HL-60 (cell line): ENCODE data around the gene FAM209A.

Source experiments
- CTCF ChIP-seq: IDR thresholded peaks from one replicate; pipeline ENCODE4 v1.5.1; 2011; ENCODE audit warnings: low read length, control low read depth, inconsistent platforms; ENCODE audit not compliant: insufficient read depth
- POLR2AphosphoS5 ChIP-seq: IDR thresholded peaks from 2 replicates; pipeline ENCODE4 v1.6.1; 2012; ENCODE audit warnings: low read depth
- REST ChIP-seq: IDR thresholded peaks from 2 replicates; pipeline ENCODE4 v1.6.1; 2012; ENCODE audit warnings: low read depth; ENCODE audit not compliant: insufficient replicate concordance

- no peak for TF ChIP-seq CTCF
- no peak for TF ChIP-seq REST
- no peak for TF ChIP-seq POLR2AphosphoS5
Measured at GRCh38 chr20:56573986-56574385, 49.4 kb downstream of the FAM209A start.
